Astrocyte (in vitro differentiated cells and primary cell): ENCODE measurements around the gene MSI1. TPM values are rescaled to one million over a fixed set of nuclear protein-coding genes. Genes with fewer than 3 reads are reported as not detected.
A peak's percentile ranks its signal among the peaks of the same experiment; 100 is the strongest.

Experiments used
- DNase-seq: peaks from one replicate; pipeline ENCODE4 v3.0.0-alpha.2; 2010; ENCODE audit warnings: low read depth
- FAIRE-seq: peaks from 2 replicates; lab custom pipeline; 2011; peaks lifted over from hg19 to GRCh38; lab: Jason Lieb, UNC
- H2AFZ ChIP-seq: 2 replicates; pipeline ENCODE4 v1.6.0; 2012; ENCODE audit warnings: low read depth, low read length, inconsistent platforms
- H3K27ac ChIP-seq: 2 replicates; pipeline ENCODE4 v1.5.1; 2011; ENCODE audit warnings: low read depth, low read length, inconsistent platforms
- H3K27me3 ChIP-seq: 2 replicates; pipeline ENCODE4 v1.6.0; 2011; ENCODE audit warnings: low read length, inconsistent platforms; ENCODE audit not compliant: insufficient read depth
- H3K36me3 ChIP-seq: 2 replicates; pipeline ENCODE4 v1.5.1; 2011; ENCODE audit warnings: low read length, inconsistent platforms; ENCODE audit not compliant: insufficient read depth
- H3K4me1 ChIP-seq: 2 replicates; pipeline ENCODE4 v1.5.1; 2011; ENCODE audit warnings: low read length, inconsistent platforms; ENCODE audit not compliant: insufficient read depth
- H3K4me2 ChIP-seq: 2 replicates; pipeline ENCODE4 v1.6.0; 2012; ENCODE audit warnings: low read length, inconsistent platforms
- H3K4me3 ChIP-seq: 2 replicates; pipeline ENCODE4 v1.5.1; 2011; ENCODE audit warnings: low read depth, mild to moderate bottlenecking, low read length, inconsistent platforms; ENCODE audit not compliant: insufficient read depth
- H3K79me2 ChIP-seq: 2 replicates; pipeline ENCODE4 v1.6.0; 2012; ENCODE audit warnings: mild to moderate bottlenecking, low read length, inconsistent platforms; ENCODE audit not compliant: insufficient read depth
- H3K9ac ChIP-seq: 2 replicates; pipeline ENCODE4 v1.6.0; 2012; ENCODE audit warnings: mild to moderate bottlenecking, low read length, inconsistent platforms
- H3K9me3 ChIP-seq: 2 replicates; pipeline ENCODE4 v1.5.1; 2012; ENCODE audit warnings: low read depth, mild to moderate bottlenecking, low read length, inconsistent platforms; ENCODE audit not compliant: insufficient read depth
- H4K20me1 ChIP-seq: 2 replicates; pipeline ENCODE4 v1.6.0; 2012; ENCODE audit warnings: low read length, inconsistent platforms; ENCODE audit not compliant: insufficient read depth
- H3K27ac Mint-ChIP-seq: one replicate; pipeline ENCODE4 v1.8.0; 2021; ENCODE audit warnings: mild to moderate bottlenecking, mixed read lengths; ENCODE audit not compliant: unreplicated experiment
- H3K27me3 Mint-ChIP-seq: one replicate; pipeline ENCODE4 v1.8.0; 2021; ENCODE audit warnings: low read depth, mixed read lengths; ENCODE audit not compliant: unreplicated experiment
- H3K36me3 Mint-ChIP-seq: one replicate; pipeline ENCODE4 v1.8.0; 2021; ENCODE audit warnings: low read depth, mixed read lengths; ENCODE audit not compliant: unreplicated experiment
- H3K4me1 Mint-ChIP-seq: one replicate; pipeline ENCODE4 v1.8.0; 2021; ENCODE audit warnings: low read depth, mixed read lengths; ENCODE audit not compliant: unreplicated experiment
- H3K4me3 Mint-ChIP-seq: one replicate; pipeline ENCODE4 v1.8.0; 2021; ENCODE audit warnings: mild to moderate bottlenecking, moderate library complexity, mixed read lengths; ENCODE audit not compliant: unreplicated experiment
- H3K9me3 Mint-ChIP-seq: one replicate; pipeline ENCODE4 v1.8.0; 2021; ENCODE audit warnings: mild to moderate bottlenecking, mixed read lengths; ENCODE audit not compliant: unreplicated experiment
- CTCF ChIP-seq: IDR thresholded peaks from 2 replicates; pipeline ENCODE4 v1.5.1; 2011; ENCODE audit warnings: low read depth, mild to moderate bottlenecking, inconsistent platforms, low read length, moderate library complexity; ENCODE audit not compliant: insufficient read depth
- EZH2 ChIP-seq: IDR thresholded peaks from 2 replicates; pipeline ENCODE4 v1.6.1; 2012; ENCODE audit warnings: mild to moderate bottlenecking, low read length, inconsistent platforms; ENCODE audit not compliant: insufficient read depth
- total RNA-seq: library from RNA; stranded (reverse); gene quantifications from 2 replicates; pipeline ENCODE4 v1.2.1, GENCODE V29; 2021

MSI1 gene
- total RNA-seq, 1 donor from 2014 or later: 16.0 TPM

GRCh38 chr12:120356567-120357030 lies 12.4 kb downstream of the MSI1 start:
- H3K27ac Mint-ChIP-seq: peak overlapping the region; percentile 78
- Histone ChIP-seq H3K4me1 (peaks cover 11% of the 10 kb centered on the region), H3K36me3 (no peaks in the 10 kb centered on the region), H3K27ac (peak overlapping the region; percentile 13), H2AFZ (no peak overlapping the region), H3K27me3 (no peaks in the 10 kb centered on the region), H3K4me2 (peak overlapping the region; percentile 66), H3K9ac (no peak overlapping the region), H3K9me3 (no peaks in the 10 kb centered on the region), H3K79me2 (no peaks in the 10 kb centered on the region), H4K20me1 (no peaks in the 10 kb centered on the region), H3K4me3 (no peak overlapping the region)
- peaks cover 4% of the 10 kb centered on the region for H3K4me1 Mint-ChIP-seq
- DNase-seq (peak; percentile 94), FAIRE-seq (peak; percentile 86)
- no peaks in the 10 kb centered on the region for H3K27me3 Mint-ChIP-seq
- TF ChIP-seq EZH2 (no peak), CTCF (peak; percentile 82)
- peaks cover 12% of the 10 kb centered on the region for H3K36me3 Mint-ChIP-seq
- H3K9me3 Mint-ChIP-seq: no peaks in the 10 kb centered on the region
- H3K4me3 Mint-ChIP-seq: no peak overlapping the region

DNA sequence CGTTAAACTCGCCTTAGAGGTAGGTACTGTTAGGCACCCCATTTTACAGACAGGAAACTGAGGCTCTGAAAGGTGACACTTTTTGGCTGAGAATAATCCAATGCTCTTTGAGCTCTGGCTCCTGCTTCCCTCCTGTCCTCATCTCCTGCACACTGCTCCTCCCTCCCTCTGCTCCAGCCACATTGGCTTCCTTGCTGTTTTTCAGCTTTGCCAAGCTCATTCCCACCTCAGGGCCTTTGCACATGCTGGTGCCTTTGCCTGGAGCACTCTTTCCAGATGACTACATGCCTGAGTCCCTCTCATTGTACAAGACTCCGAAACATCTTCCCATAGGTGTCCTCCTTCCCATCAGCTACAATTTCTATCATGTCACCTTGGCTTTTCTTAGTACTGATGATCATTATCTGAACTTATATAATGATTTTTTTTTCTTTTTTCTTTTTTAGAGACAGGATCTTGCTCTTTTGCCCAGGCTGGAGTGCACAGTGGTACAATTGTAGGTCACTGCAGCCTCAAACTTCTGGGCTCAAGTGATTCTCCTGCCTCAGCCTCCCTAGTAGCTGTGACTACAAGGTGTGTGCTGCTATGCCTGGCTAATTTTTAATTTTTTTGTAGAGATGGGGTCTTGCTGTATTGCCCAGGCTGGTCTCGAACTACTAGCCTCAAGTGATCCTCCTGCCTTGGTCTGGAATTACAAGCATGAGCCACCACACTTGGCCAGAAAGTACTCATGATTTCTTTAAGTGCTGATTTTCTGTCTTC lies 15.2 kb downstream of the MSI1 start:
- no peaks in the 10 kb centered on the region for H3K9me3 ChIP-seq
- H3K4me3 Mint-ChIP-seq: no peak overlapping the region
- H3K36me3 Mint-ChIP-seq: peaks cover 6% of the 10 kb centered on the region
- H3K27ac ChIP-seq: no peak overlapping the region
- FAIRE-seq: no peak
- H3K4me1 Mint-ChIP-seq: no peaks in the 10 kb centered on the region
- no peak overlapping the region for H2AFZ ChIP-seq
- H3K36me3 ChIP-seq: no peaks in the 10 kb centered on the region
- H3K9ac ChIP-seq: no peak overlapping the region
- no peaks in the 10 kb centered on the region for H3K9me3 Mint-ChIP-seq
- peak overlapping the region; percentile 30 for H3K27ac Mint-ChIP-seq
- no peaks in the 10 kb centered on the region for H3K27me3 ChIP-seq
- H3K27me3 Mint-ChIP-seq: no peaks in the 10 kb centered on the region
- no peaks in the 10 kb centered on the region for H3K79me2 ChIP-seq
- DNase-seq: no peak
- no peaks in the 10 kb centered on the region for H4K20me1 ChIP-seq
- TF ChIP-seq CTCF: no peak
- TF ChIP-seq EZH2: no peak
- H3K4me1 ChIP-seq: peaks cover 9% of the 10 kb centered on the region
- H3K4me2 ChIP-seq: no peak overlapping the region
- H3K4me3 ChIP-seq: no peak overlapping the region

- Histone ChIP-seq H3K9me3 (no peaks in the 10 kb centered on the region), H3K9ac (no peak overlapping the region), H2AFZ (no peak overlapping the region), H3K36me3 (no peaks in the 10 kb centered on the region), H3K4me3 (no peak overlapping the region), H4K20me1 (no peaks in the 10 kb centered on the region), H3K4me2 (no peak overlapping the region), H3K27me3 (no peaks in the 10 kb centered on the region), H3K79me2 (no peaks in the 10 kb centered on the region), H3K4me1 (peaks cover 9% of the 10 kb centered on the region), H3K27ac (no peak overlapping the region)
- Mint-ChIP-seq H3K27me3 (no peaks in the 10 kb centered on the region), H3K4me3 (no peak overlapping the region), H3K9me3 (no peaks in the 10 kb centered on the region), H3K36me3 (peaks cover 6% of the 10 kb centered on the region), H3K27ac (no peak overlapping the region), H3K4me1 (no peaks in the 10 kb centered on the region)
- no peak for TF ChIP-seq CTCF
- no peak for TF ChIP-seq EZH2
- no peak for DNase-seq
- FAIRE-seq: no peak
Measured at GRCh38 chr12:120353136-120353535, 15.8 kb downstream of the MSI1 start.
